ENCODE measurements around the gene BMP15.

BMP15 gene

GRCh38 chrX:50910685-50911176 lies at the start of gene BMP15:
Gene BMP15, plus strand, starts transcription at chrX:50910735. Its CDS starts 49 bp downstream, at chrX:50910784.
- H3K4me3 ChIP-seq (replicated peaks; ENCODE audit: low read depth, low read length), result no peak within 1 kb of the TSS
- no peak for DNase-seq (ENCODE audit: extremely low read depth, low read depth)
- no peak for TF ChIP-seq CTCF (IDR thresholded peaks at IDR 0.05; ENCODE audit: low read depth, low read length, missing control alignments)

- no peak for TF ChIP-seq CTCF (IDR thresholded peaks at IDR 0.05; ENCODE audit: low read depth, low read length, missing control alignments)
- no peak overlapping the region for H3K4me3 ChIP-seq (replicated peaks; ENCODE audit: low read depth, low read length)
- no peak for DNase-seq (ENCODE audit: extremely low read depth, low read depth)
Observed at GRCh38 chrX:50863471-50863870, 47.1 kb upstream of the BMP15 start.

- no peak for TF ChIP-seq CTCF (IDR thresholded peaks at IDR 0.05; ENCODE audit: low read depth, low read length, missing control alignments)
- DNase-seq (ENCODE audit: extremely low read depth, low read depth), result no peak
- no peak overlapping the region for H3K4me3 ChIP-seq (replicated peaks; ENCODE audit: low read depth, low read length)
Observed at GRCh38 chrX:50865311-50865710, 45.2 kb upstream of the BMP15 start.

- DNase-seq (ENCODE audit: extremely low read depth, low read depth), result no peak
- no peak overlapping the region for H3K4me3 ChIP-seq (replicated peaks; ENCODE audit: low read depth, low read length)
- no peak for TF ChIP-seq CTCF (IDR thresholded peaks at IDR 0.05; ENCODE audit: low read depth, low read length, missing control alignments)
Observed at GRCh38 chrX:50871922-50872453, 38.5 kb upstream of the BMP15 start.

GRCh38 chrX:50874876-50875275 lies 35.7 kb upstream of the BMP15 start:
- DNase-seq (ENCODE audit: extremely low read depth, low read depth), result no peak
- TF ChIP-seq CTCF (IDR thresholded peaks at IDR 0.05; ENCODE audit: low read depth, low read length, missing control alignments), result no peak
- H3K4me3 ChIP-seq (replicated peaks; ENCODE audit: low read depth, low read length), result no peak overlapping the region

- no peak for DNase-seq (ENCODE audit: extremely low read depth, low read depth)
- H3K4me3 ChIP-seq (replicated peaks; ENCODE audit: low read depth, low read length), result no peak overlapping the region
- no peak for TF ChIP-seq CTCF (IDR thresholded peaks at IDR 0.05; ENCODE audit: low read depth, low read length, missing control alignments)
Observed at GRCh38 chrX:50876551-50876950, 34.0 kb upstream of the BMP15 start.

- H3K4me3 ChIP-seq (replicated peaks; ENCODE audit: low read depth, low read length), result no peak overlapping the region
- peak; percentile 0 for DNase-seq (ENCODE audit: extremely low read depth, low read depth)
- TF ChIP-seq CTCF (IDR thresholded peaks at IDR 0.05; ENCODE audit: low read depth, low read length, missing control alignments), result no peak
Observed at GRCh38 chrX:50877310-50877709, 33.2 kb upstream of the BMP15 start.

All from HFF-Myc (cell line).